Spinal cord (tissue), 10 donors: ENCODE data around the gene NPW. TPM values are rescaled to one million over a fixed set of nuclear protein-coding genes. Genes with fewer than 3 reads are reported as not detected.

Source experiments
- DNase-seq, 6 donors: peaks; one replicate each; pipeline versions ENCODE4 v3.0.0 to v3.0.0-alpha.2; 2013 to 2015; ENCODE audit warnings: low spot score in 6 of 6, low read depth in 4 of 6
- H3K27ac ChIP-seq: one replicate; pipeline ENCODE4 v1.5.1; 2013; ENCODE audit warnings: low read depth, low read length, control low read depth
- H3K27me3 ChIP-seq: one replicate; pipeline ENCODE4 v1.6.1; 2013; ENCODE audit warnings: low read length; ENCODE audit not compliant: control insufficient read depth, insufficient read depth
- H3K36me3 ChIP-seq: one replicate; pipeline ENCODE4 v1.6.1; 2013; ENCODE audit warnings: low read length; ENCODE audit not compliant: control insufficient read depth, insufficient read depth
- H3K4me1 ChIP-seq: one replicate; pipeline ENCODE4 v1.6.1; 2013; ENCODE audit warnings: low read length; ENCODE audit not compliant: control insufficient read depth, insufficient read depth
- H3K4me3 ChIP-seq: one replicate; pipeline ENCODE4 v1.5.1; 2013; ENCODE audit warnings: low read depth, low read length, control low read depth
- H3K9me3 ChIP-seq: one replicate; pipeline ENCODE4 v1.6.1; 2013; ENCODE audit warnings: low read length; ENCODE audit not compliant: control insufficient read depth, insufficient read depth
- WGBS: methylation state at CpG from one replicate; pipeline ENCODE4 v1.1.5; 2013; ENCODE audit warnings: missing lambda C conversion rate; ENCODE audit not compliant: insufficient coverage; 5-methylcytosine and 5-hydroxymethylcytosine counted together
- polyA plus RNA-seq, 2 donors: library from polyadenylated mRNA; unstranded; fragments of 120-200 nt; gene quantifications; one replicate each; pipeline ENCODE4 v1.2.1, GENCODE V29; 2013; ENCODE audit not compliant: insufficient read length in 2 of 2
- small RNA-seq: library from RNA; depleted of rRNA; stranded (forward); fragments of <200 nt; gene quantifications from one replicate; pipeline ENCODE3, GENCODE V24; 2014; ENCODE audit warnings: low replicate concordance
- total RNA-seq, 2 donors: library from RNA; depleted of rRNA in 1 of 2; stranded (reverse); fragments of 120-200 nt in 1 of 2; fragments of >200 nt in 1 of 2; gene quantifications; one replicate each; pipeline versions ENCODE4 v1.2.3 to v1.2.4, GENCODE V29; 2013 to 2014
- donor health status: healthy.

NPW gene
- total and polyA plus RNA-seq, 4 donors, result 0.20 to 4.9 (median 1.4) TPM

GRCh38 chr16:2061023-2061422 is 41.4 kb downstream of the NPW start:
- H3K27ac ChIP-seq, result no peak overlapping the region
- H3K4me3 ChIP-seq, result no peak overlapping the region
- peaks cover 4% of the 10 kb centered on the region for H3K4me1 ChIP-seq
- no peak for DNase-seq
- H3K27me3 ChIP-seq, result no peaks in the 10 kb centered on the region
- peaks cover 97% of the 10 kb centered on the region for H3K36me3 ChIP-seq
- WGBS, result 97% methylated on average over 18 of the region's 18 CpGs
- H3K9me3 ChIP-seq, result no peaks in the 10 kb centered on the region

GRCh38 chr16:2061526-2061925 is 41.9 kb downstream of the NPW start:
- Histone ChIP-seq H3K4me1 (peaks cover 2% of the 10 kb centered on the region), H3K27ac (no peak overlapping the region), H3K36me3 (peaks cover 97% of the 10 kb centered on the region), H3K4me3 (no peak overlapping the region), H3K27me3 (no peaks in the 10 kb centered on the region), H3K9me3 (no peaks in the 10 kb centered on the region)
- 96% methylated on average over 13 of the region's 13 CpGs for WGBS
- no peak for DNase-seq

DNA sequence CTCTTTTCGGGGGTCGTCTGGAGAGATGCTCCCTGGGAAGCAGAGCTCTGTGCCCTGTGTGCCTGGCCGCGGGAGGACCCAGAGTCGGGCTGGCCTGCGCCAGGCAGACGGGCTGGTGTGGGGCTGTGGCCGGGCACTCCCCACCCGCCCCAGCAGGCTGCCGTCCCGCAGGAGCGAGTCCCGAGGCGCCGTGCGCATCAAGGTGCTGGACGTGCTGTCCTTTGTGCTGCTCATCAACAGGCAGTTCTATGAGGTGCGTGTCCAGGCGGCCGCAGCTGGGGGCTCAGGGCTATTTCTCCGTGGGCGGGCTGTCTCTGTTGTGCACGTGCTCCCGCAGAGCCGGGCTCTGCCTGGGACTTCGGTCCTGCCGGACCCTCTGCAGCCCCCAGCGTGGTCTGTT is 43.2 kb downstream of the NPW start:
- WGBS, result 94% methylated on average over 28 of the region's 28 CpGs

GRCh38 chr16:2063861-2064260 is 44.3 kb downstream of the NPW start:
- H3K27ac ChIP-seq, result no peak overlapping the region
- H3K4me1 ChIP-seq, result no peaks in the 10 kb centered on the region
- H3K4me3 ChIP-seq, result no peak overlapping the region
- H3K36me3 ChIP-seq, result peaks cover 97% of the 10 kb centered on the region
- WGBS, result 95% methylated on average over 25 of the region's 25 CpGs
- no peaks in the 10 kb centered on the region for H3K9me3 ChIP-seq
- H3K27me3 ChIP-seq, result no peaks in the 10 kb centered on the region
- no peak for DNase-seq

More for the DNA sequence above, 43.2 kb downstream of the NPW start:
- Histone ChIP-seq H3K4me3 (no peak overlapping the region), H3K4me1 (no peaks in the 10 kb centered on the region), H3K9me3 (no peaks in the 10 kb centered on the region), H3K27me3 (no peaks in the 10 kb centered on the region), H3K36me3 (peaks cover 97% of the 10 kb centered on the region), H3K27ac (no peak overlapping the region)
- DNase-seq, result no peak

- Histone ChIP-seq H3K4me3 (no peak overlapping the region), H3K27ac (no peak overlapping the region), H3K36me3 (peaks cover 94% of the 10 kb centered on the region), H3K9me3 (no peaks in the 10 kb centered on the region), H3K27me3 (no peaks in the 10 kb centered on the region), H3K4me1 (no peaks in the 10 kb centered on the region)
- DNase-seq, result no peak
- WGBS, result 94% methylated on average over 16 of the region's 16 CpGs
Measured at GRCh38 chr16:2064368-2064945, 44.9 kb downstream of the NPW start.

DNA sequence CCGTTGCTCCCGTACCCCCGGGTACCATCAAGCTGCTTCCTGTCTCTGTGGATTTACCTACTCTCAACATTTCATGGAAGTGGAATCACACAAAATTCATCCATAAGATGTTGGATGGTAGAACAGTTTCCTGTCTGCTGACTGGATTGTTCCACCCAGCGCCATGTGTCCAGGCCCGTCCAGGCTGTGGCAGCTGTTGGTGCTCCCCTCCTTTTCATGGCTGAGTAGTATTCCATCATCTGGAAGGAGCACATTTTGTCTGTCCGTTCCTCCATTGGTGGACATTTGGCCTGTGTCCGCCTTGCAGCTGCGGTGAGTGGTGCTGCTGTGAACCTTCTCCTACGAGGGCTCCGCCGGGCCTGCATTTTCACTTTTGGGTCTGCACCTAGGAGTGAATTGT is 46.6 kb downstream of the NPW start:
- Histone ChIP-seq H3K36me3 (peaks cover 93% of the 10 kb centered on the region), H3K27me3 (no peaks in the 10 kb centered on the region), H3K27ac (no peak overlapping the region), H3K4me3 (no peak overlapping the region), H3K4me1 (no peaks in the 10 kb centered on the region), H3K9me3 (no peaks in the 10 kb centered on the region)
- 96% methylated on average over 8 of the region's 11 CpGs for WGBS
- DNase-seq, result no peak

Small RNA genes lying within 50 kb of the gene (small RNA-seq; reads per million reads assigned to genes)
- gene AC005363.2 (not detected), gene RN7SL219P (not detected)

Other genes with a start within 250 kb of the NPW start
Only the 30 nearest of the 34 such genes appear.
- gene SPSB3, start 237.2 kb upstream of the NPW start, total RNA-seq, result 10 to 100 TPM; 25.8 to 55.5 TPM
- 10 to 100 TPM; 49.3 to 55.6 TPM for gene SPSB3, start 237.2 kb upstream of the NPW start, polyA plus RNA-seq
- gene NUBP2, start 236.8 kb upstream of the NPW start, total RNA-seq, result 10 to 100 TPM; 24.7 to 64.4 TPM
- gene NUBP2, start 236.8 kb upstream of the NPW start, polyA plus RNA-seq, result 10 to 100 TPM; 71.1 to 80.4 TPM
- under 1 TPM in 1 of 2 donors, not detected in 1; 0.39 TPM for gene IGFALS, start 226.1 kb upstream of the NPW start, total RNA-seq
- gene IGFALS, start 226.1 kb upstream of the NPW start, polyA plus RNA-seq, result 1 to 10 TPM in 1 of 2 donors, under 1 TPM in 1; 0.33 to 1.3 TPM
- gene HAGH, start 193.0 kb upstream of the NPW start, total RNA-seq, result 10 to 100 TPM; 68.6 to 84.1 TPM
- gene HAGH, start 193.0 kb upstream of the NPW start, polyA plus RNA-seq, result 10 to 100 TPM; 97.6 to 99.3 TPM
- gene FAHD1, start 192.6 kb upstream of the NPW start, total RNA-seq, result 10 to 100 TPM; 35.6 to 38.5 TPM
- gene FAHD1, start 192.6 kb upstream of the NPW start, polyA plus RNA-seq, result 10 to 100 TPM; 29.8 to 39.0 TPM
- gene MEIOB, start 147.6 kb upstream of the NPW start, total RNA-seq, result 1 to 10 TPM in 1 of 2 donors, under 1 TPM in 1; 0.83 to 2.6 TPM
- 1 to 10 TPM; 1.4 to 1.7 TPM for gene MEIOB, start 147.6 kb upstream of the NPW start, polyA plus RNA-seq
- gene HS3ST6, start 101.4 kb upstream of the NPW start, total RNA-seq, result not detected
- gene HS3ST6, start 101.4 kb upstream of the NPW start, polyA plus RNA-seq, result not detected
- gene MSRB1, start 76.6 kb upstream of the NPW start, total RNA-seq, result 10 to 100 TPM; 10.0 to 10.3 TPM
- gene MSRB1, start 76.6 kb upstream of the NPW start, polyA plus RNA-seq, result 10 to 100 TPM; 24.5 to 25.8 TPM
- gene RPL3L, start 65.1 kb upstream of the NPW start, total RNA-seq, result under 1 TPM in 1 of 2 donors, not detected in 1; 0.06 TPM
- under 1 TPM in 1 of 2 donors, not detected in 1; 0.32 TPM for gene RPL3L, start 65.1 kb upstream of the NPW start, polyA plus RNA-seq
- gene NDUFB10, start 60.2 kb upstream of the NPW start, total RNA-seq, result 100 to 1,000 TPM in 1 of 2 donors, 10 to 100 TPM in 1; 78.7 to 146 TPM
- 100 to 1,000 TPM; 170 to 178 TPM for gene NDUFB10, start 60.2 kb upstream of the NPW start, polyA plus RNA-seq
- gene RPS2, start 55.0 kb upstream of the NPW start, total RNA-seq, result 1,000 to 10,000 TPM in 1 of 2 donors, 100 to 1,000 TPM in 1; 682 to 1,440 TPM
- 1,000 to 10,000 TPM; 1,742 to 1,957 TPM for gene RPS2, start 55.0 kb upstream of the NPW start, polyA plus RNA-seq
- gene RNF151, start 52.9 kb upstream of the NPW start, total RNA-seq, result not detected
- not detected for gene RNF151, start 52.9 kb upstream of the NPW start, polyA plus RNA-seq
- 10 to 100 TPM; 12.9 to 31.4 TPM for gene TBL3, start 47.7 kb upstream of the NPW start, total RNA-seq
- gene TBL3, start 47.7 kb upstream of the NPW start, polyA plus RNA-seq, result 10 to 100 TPM; 32.1 to 39.0 TPM
- under 1 TPM; 0.40 to 0.72 TPM for gene NOXO1, start 38.3 kb upstream of the NPW start, total RNA-seq
- 1 to 10 TPM; 1.6 to 1.7 TPM for gene NOXO1, start 38.3 kb upstream of the NPW start, polyA plus RNA-seq
- gene GFER, start 35.6 kb upstream of the NPW start, total RNA-seq, result 10 to 100 TPM in 1 of 2 donors, 1 to 10 TPM in 1; 7.2 to 24.3 TPM
- gene GFER, start 35.6 kb upstream of the NPW start, polyA plus RNA-seq, result 10 to 100 TPM; 34.0 to 36.1 TPM
- gene SYNGR3, start 29.8 kb upstream of the NPW start, total RNA-seq, result 10 to 100 TPM; 20.1 to 71.0 TPM
- 100 to 1,000 TPM; 109 to 111 TPM for gene SYNGR3, start 29.8 kb upstream of the NPW start, polyA plus RNA-seq
- gene ZNF598, start 10.0 kb upstream of the NPW start, total RNA-seq, result 1 to 10 TPM; 5.4 to 8.2 TPM
- gene ZNF598, start 10.0 kb upstream of the NPW start, polyA plus RNA-seq, result 10 to 100 TPM; 28.8 to 31.7 TPM
- 10 to 100 TPM; 25.6 to 52.0 TPM for gene NHERF2, start 7.1 kb downstream of the NPW start, total RNA-seq
- 10 to 100 TPM; 83.5 to 95.7 TPM for gene NHERF2, start 7.1 kb downstream of the NPW start, polyA plus RNA-seq
- gene NTHL1, start 28.0 kb downstream of the NPW start, total RNA-seq, result 10 to 100 TPM; 19.7 to 42.1 TPM
- 10 to 100 TPM; 34.3 to 40.1 TPM for gene NTHL1, start 28.0 kb downstream of the NPW start, polyA plus RNA-seq
- gene TSC2, start 28.2 kb downstream of the NPW start, total RNA-seq, result 10 to 100 TPM; 39.6 to 65.8 TPM
- 100 to 1,000 TPM; 168 to 231 TPM for gene TSC2, start 28.2 kb downstream of the NPW start, polyA plus RNA-seq
- gene PKD1, start 116.1 kb downstream of the NPW start, total RNA-seq, result 10 to 100 TPM; 68.1 to 86.2 TPM
- gene PKD1, start 116.1 kb downstream of the NPW start, polyA plus RNA-seq, result 100 to 1,000 TPM; 201 to 289 TPM
- 1 to 10 TPM; 6.6 to 8.2 TPM for gene RAB26, start 128.8 kb downstream of the NPW start, total RNA-seq
- gene RAB26, start 128.8 kb downstream of the NPW start, polyA plus RNA-seq, result 10 to 100 TPM; 26.8 to 29.8 TPM
- 10 to 100 TPM; 20.4 to 43.1 TPM for gene TRAF7, start 136.0 kb downstream of the NPW start, total RNA-seq
- 10 to 100 TPM; 59.7 to 62.6 TPM for gene TRAF7, start 136.0 kb downstream of the NPW start, polyA plus RNA-seq
- gene CASKIN1, start 176.8 kb downstream of the NPW start, total RNA-seq, result 10 to 100 TPM; 10.4 to 29.4 TPM
- 10 to 100 TPM; 83.0 to 86.2 TPM for gene CASKIN1, start 176.8 kb downstream of the NPW start, polyA plus RNA-seq
- 10 to 100 TPM; 10.6 to 29.2 TPM for gene MLST8, start 185.7 kb downstream of the NPW start, total RNA-seq
- 10 to 100 TPM; 76.6 to 80.9 TPM for gene MLST8, start 185.7 kb downstream of the NPW start, polyA plus RNA-seq
- 10 to 100 TPM in 1 of 2 donors, 1 to 10 TPM in 1; 5.2 to 13.3 TPM for gene BRICD5, start 191.1 kb downstream of the NPW start, total RNA-seq
- 10 to 100 TPM; 21.7 to 30.5 TPM for gene BRICD5, start 191.1 kb downstream of the NPW start, polyA plus RNA-seq
- 10 to 100 TPM; 15.9 to 16.9 TPM for gene PGP, start 195.1 kb downstream of the NPW start, total RNA-seq
- 10 to 100 TPM; 26.7 to 35.7 TPM for gene PGP, start 195.1 kb downstream of the NPW start, polyA plus RNA-seq
- 10 to 100 TPM; 18.0 to 29.2 TPM for gene E4F1, start 203.8 kb downstream of the NPW start, total RNA-seq
- gene E4F1, start 203.8 kb downstream of the NPW start, polyA plus RNA-seq, result 10 to 100 TPM; 29.7 to 31.9 TPM
- 1 to 10 TPM; 1.9 to 2.6 TPM for gene DNASE1L2, start 216.7 kb downstream of the NPW start, total RNA-seq
- 1 to 10 TPM; 5.2 to 6.1 TPM for gene DNASE1L2, start 216.7 kb downstream of the NPW start, polyA plus RNA-seq
- 10 to 100 TPM; 18.8 to 52.6 TPM for gene ECI1, start 231.8 kb downstream of the NPW start, total RNA-seq
- 10 to 100 TPM; 55.3 to 58.9 TPM for gene ECI1, start 231.8 kb downstream of the NPW start, polyA plus RNA-seq